HL-60/S4 treated with retinoic acid at 250 ng/mL for 4 days and 3 days (cell line): Measurements from ENCODE around the gene SLC18A2.
"Not testable (repeated sequence)": the region's sequence is repeated elsewhere in the genome, so short reads cannot be mapped to it uniquely, and the experiment has no call there.

Experiments used
- in situ Hi-C: fragments of 300-500 bp; cut with MboI; formaldehyde crosslinking; loops from 2 replicates; pipeline ENCODE4 v1.7.0; 2022; ENCODE audit warnings: low sequenced_read_pairs

SLC18A2 gene

DNA sequence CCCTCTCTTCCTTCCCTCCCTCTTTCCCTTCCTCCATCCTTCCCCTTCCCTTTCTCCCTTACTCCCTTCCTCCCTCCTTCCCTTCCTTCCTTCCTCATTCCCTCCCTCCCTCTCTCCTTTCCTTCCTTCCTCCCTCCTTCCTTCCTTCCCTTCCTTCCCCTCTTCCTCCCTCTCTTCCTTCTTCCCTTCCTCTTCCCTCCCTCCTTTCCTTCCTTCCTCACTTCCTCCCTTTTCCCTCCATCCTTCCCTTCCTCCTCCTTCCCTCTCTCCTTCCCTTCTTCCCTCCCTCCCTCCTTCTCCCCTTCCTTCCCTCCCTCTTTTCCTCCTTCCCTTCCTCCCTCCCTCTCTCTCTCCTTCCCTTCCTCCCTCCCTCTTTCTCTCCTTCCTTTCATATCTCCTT lies 12.7 kb upstream of the SLC18A2 start:
- in situ Hi-C loops = loop anchor here (10.0 kb wide), 1 partner anchor 87 kb away; no protein-coding TSS in a partner anchor

DNA sequence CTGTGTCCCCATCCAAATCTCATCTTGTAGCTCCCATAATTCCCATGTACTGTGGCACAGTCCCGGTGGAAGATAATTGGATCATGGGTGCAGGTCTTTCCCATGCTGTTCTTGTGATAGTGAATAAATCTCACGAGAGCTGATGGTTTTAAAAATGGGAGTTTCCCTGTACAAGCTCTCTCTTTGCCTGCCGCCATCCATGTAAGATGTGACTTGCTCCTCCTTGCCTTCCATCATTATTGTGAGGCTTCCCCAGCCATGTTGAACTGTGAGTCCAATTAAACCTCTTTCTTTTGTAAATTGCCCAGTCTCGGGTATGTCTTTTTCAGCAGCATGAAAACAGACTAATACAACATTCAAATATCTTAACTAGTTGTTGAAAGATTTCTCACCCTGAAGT lies 10.8 kb upstream of the SLC18A2 start:
- in situ Hi-C loops = not testable (repeated sequence)

DNA sequence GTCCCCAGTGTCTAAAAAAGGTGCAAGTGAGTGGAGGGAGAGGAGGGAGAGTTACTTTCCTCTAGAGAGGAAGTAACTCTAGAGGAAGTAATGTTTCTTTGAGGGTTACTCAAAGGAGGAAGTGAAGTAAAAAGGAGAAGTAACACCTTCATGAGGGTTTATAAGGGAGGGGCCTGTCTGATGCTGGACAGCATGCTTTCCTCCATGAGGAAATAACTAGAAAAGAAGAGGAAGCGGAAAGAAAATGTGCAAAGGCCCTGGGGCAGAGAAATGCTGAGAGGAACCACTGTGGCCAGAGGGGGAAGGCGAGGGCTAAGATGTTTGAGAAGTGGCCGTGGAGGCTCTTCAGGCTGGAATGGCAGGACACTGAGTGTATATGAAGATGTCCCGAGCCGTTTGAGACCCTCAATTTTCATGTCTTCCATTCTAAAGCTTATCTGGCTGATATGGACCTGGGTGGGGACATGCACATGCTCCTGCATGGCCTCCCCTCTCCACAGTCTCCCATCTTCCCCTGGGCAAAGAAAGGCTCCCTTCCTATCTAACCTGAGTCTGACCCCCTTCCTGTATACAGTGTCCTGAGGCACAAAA lies 3.4 kb upstream of the SLC18A2 start:
- in situ Hi-C loops = no loop called here

DNA sequence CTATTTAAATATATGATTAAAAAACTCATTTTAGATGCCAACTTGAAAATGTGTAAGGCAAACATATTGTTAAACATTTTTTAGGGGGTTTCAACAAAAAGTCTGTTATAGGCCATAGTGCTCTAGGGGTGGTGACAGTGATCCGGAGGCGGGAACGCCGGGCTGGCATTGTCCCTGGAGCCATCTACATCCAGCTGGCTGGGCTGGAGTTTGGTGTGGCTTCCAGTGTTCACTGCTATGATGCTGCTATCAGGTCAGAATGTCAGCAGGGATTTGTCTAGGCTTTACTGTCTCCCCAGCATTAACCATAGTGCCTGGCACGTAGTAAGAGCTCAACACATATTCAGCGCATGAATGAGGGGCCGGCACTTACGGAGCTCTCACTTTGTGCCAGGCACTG lies 1.9 kb upstream of the SLC18A2 start:
- in situ Hi-C loops = no loop called here

DNA sequence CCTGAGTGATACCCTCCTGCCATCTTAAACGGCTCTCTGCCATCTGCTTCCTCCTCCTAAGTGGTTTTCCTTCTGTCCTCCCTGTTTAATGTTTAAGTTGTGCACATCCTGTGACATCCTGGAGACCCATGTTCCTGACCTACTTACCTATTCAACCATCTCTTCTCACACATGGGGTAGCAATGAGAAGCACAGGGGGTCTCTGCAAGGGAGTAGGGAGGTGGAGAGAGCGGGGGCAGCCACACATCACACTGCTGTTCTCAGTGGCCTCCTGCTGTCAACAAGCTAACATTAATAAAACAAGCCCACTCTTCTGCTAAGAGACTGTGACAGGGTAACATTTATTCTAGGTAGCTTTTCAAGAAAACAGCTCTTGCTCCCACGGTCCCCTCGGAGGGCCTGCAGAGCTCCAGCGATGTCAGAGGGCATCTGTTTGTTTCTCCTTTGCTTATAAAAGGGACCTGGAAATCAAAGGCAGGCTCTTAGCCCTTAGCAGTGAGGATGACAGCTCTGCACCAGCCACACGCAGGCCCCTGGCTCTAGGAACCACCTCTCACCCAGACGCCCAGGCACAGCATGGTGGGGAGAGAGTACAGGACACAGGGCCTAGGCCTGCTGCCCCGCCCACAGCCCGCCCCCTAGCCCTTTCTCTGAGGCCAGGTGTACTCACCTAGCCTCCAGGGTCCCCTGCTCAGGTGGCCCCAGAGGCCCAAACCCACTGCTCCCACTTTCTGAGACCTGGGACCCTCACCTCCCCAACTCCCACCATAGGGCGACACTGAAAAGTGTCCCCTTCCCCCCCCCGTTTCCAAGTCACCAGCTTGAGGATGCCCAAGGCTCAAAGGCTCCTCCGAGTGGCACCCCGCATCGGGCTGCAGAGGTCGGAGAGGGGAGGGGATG lies 943 bp upstream of the SLC18A2 start:
- in situ Hi-C loops = no loop called here

DNA sequence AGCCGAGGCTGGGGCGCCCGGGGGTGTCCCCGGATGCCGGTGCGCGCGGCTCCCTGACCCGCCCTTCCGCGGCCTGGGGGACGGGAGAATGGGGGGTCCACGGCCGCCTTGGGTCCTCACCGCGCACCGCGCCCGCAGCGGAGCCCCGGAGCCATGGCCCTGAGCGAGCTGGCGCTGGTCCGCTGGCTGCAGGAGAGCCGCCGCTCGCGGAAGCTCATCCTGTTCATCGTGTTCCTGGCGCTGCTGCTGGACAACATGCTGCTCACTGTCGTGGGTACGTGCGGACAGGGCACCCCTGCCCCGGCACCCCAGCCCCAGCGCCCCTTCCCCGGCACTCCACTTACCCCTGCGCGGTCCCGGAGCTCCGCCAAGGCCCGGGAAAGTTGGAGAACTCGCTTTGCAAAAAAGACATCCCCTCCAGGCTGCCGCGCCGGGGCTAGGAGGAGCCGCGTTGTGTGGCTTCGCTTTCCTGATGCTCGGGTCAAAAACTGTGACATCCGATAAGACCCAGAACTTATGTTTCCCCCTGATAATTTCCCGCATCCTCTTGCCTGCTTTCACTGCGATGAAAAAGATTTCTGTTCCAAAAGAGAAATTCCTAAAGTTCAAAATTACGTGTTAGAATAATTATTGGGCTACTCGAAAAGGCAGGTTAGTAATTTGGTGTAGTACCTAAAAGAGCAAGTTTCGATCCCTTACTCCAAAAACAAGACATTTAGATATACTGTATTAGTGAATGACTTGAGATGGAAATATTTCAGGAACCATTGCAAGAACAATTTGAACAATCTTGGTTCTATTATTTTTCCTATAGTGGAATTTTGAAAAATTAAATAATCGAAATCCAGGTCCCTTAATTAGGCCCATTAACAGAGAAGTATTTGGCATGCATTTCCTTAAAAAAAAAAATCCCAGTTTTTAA lies 888 bp downstream of the SLC18A2 start:
- in situ Hi-C loops = no loop called here

DNA sequence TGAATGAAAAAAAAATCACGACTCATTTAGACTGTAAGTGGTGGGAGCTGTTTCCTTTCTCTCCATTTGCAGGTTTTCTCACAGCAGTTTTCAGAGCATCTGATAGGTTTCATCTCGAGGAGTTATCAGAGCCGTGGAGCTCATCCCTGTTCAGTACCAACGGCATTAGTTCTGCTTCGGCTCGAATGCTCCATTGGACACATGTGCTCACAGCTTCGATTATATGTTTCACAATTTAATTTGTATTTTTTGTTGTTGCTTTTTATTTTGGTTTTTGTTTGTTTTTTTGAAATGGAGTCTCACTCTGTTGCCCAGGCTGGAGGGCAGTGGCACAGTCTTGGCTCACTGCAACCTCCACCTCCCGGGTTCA lies 1.5 kb downstream of the SLC18A2 start:
- in situ Hi-C loops = no loop called here

DNA sequence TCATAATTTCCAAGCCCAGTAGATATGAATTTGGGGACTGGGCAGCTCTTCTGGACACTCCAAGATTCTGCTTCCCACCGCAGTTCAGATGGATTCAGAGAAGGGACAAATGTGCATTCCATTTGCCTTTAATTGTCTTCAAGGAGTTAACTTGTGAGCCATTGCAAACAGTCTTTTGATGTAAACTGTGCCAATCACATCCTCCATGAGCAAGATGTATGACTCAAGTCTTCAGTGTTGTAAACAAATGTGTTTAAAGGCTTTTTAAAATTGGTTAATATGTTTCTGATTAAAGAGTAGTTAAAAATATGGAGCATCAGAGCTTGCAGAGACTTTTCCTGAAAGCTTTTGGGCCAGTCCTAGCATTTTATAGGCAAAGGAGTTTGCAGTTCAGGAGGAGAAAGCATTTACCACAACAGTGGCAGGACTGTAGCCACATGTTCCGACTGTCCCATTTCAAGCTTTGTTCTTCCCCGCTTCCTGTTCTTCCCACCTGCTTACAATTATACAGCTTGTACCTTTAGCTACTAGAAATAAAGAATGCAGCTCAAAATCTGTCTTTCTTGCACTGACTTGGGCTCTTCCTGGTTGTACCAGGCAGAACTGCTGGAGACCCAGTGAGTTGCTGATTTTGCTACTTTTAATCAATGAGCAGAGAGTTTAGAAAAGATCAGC lies 6.2 kb downstream of the SLC18A2 start:
- in situ Hi-C loops = no loop called here

DNA sequence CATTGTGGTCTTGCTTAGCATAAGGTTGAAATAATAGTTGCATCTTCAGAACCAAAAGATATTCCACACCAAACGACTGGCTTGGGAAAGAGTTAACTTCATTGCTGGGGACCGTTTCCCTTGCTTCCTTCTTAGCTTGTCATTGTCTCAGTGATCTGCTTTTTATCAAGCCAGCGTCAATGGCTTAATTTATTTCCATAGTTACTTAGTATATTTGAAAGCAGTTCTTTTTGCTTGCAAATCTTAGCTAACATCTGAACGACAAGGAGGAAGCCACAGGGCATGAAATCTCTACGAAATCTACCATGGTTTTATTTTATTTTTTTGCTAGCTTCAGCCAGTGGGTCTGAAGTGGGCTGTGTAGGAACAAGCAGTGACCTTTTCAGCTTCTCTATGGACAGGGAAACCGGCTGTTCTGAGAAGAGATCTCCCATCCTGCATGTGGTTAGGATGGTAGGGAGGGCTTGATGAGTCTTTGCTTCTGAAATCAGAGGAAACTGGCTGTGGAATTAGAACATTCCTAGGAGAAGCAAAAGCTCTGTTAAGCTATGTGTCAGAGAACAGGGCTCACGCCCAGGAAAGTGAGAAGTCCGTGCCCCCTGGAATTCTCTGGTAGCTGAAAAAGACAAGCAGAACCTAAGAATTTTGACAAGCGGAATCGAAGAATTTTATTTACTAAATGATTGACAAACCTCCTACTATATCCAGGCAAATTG lies 8.0 kb downstream of the SLC18A2 start:
- in situ Hi-C loops = no loop called here

DNA sequence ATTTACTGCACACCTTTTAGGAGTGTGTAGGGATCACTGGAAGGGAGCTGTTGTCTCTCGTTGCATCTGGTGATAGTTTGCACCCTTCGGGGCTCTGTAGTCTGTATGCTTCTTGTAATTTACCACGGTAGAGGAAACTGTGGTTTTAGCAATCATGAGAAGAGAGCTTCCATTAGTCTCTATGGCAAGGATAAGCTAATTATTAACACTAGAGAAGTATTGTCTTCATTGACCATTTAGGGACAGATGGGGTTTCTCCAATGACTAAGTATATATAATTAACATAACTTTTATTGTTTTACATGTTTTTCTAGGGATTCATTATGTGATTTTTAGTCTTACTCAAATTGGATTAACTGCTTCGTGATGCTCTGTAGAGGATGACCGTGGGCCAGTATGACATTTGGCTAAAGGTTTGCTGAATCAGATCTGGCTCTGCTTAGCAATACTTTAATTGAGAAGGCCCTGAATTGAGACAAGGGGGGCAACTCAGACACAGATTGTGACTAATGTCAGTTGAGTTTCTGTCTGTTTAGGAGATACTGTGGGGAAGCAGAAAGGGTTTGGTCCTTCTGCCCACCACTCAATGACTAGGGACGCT lies 8.7 kb downstream of the SLC18A2 start:
- in situ Hi-C loops = no loop called here

DNA sequence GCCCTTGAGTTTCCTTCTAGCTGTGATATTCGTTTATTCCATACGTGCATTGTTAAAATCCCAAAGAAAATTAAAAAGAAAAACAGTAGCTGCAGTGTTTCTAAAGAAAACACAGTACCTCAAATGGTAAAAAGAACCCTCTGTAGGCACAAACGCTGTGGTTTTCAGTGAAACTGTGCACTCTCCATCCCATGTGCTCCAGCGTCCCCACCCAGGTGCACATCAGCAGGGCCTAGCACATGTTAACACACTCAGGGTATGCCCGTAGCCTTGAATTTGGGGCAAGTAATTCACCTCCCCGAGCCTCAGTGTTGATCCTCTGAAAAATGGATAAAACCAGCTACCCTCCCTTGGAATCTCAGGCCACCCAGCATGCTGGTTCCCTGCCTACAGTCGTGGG lies 9.5 kb downstream of the SLC18A2 start:
- in situ Hi-C loops = no loop called here

DNA sequence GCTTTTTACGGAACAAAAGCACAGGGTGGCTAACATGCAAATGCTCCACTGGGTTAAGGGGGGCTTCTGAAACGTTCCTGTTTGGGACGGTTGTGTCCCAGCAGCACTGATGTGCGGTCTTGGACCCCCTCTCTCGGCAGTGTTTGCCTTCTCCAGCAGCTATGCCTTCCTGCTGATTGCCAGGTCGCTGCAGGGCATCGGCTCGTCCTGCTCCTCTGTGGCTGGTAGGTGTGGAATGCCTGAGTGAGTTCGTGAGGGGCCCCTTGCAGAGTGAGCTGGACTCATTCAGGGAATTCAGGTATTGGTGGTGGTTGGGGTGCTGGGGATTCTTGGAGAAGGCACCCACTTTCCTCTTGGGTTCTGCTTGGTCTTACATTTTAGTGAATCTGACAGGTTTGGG lies 13.0 kb downstream of the SLC18A2 start:
- in situ Hi-C loops = no loop called here

DNA sequence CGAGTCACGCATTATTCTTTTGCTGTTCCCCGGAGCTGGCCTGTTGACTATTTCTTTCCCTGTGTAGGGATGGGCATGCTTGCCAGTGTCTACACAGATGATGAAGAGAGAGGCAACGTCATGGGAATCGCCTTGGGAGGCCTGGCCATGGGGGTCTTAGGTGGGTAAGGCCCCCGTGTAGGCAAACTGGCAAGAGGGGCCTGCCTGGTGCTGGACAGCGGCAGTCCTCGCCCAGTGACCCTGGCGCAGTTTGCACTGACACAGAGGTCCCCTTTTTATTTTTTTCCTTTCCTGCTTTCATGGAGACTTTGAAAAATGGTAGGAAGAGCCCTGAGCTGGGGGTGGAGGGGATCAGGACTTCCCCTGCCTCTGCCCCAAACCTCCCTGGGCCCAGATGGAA lies 13.4 kb downstream of the SLC18A2 start:
- in situ Hi-C loops = no loop called here

DNA sequence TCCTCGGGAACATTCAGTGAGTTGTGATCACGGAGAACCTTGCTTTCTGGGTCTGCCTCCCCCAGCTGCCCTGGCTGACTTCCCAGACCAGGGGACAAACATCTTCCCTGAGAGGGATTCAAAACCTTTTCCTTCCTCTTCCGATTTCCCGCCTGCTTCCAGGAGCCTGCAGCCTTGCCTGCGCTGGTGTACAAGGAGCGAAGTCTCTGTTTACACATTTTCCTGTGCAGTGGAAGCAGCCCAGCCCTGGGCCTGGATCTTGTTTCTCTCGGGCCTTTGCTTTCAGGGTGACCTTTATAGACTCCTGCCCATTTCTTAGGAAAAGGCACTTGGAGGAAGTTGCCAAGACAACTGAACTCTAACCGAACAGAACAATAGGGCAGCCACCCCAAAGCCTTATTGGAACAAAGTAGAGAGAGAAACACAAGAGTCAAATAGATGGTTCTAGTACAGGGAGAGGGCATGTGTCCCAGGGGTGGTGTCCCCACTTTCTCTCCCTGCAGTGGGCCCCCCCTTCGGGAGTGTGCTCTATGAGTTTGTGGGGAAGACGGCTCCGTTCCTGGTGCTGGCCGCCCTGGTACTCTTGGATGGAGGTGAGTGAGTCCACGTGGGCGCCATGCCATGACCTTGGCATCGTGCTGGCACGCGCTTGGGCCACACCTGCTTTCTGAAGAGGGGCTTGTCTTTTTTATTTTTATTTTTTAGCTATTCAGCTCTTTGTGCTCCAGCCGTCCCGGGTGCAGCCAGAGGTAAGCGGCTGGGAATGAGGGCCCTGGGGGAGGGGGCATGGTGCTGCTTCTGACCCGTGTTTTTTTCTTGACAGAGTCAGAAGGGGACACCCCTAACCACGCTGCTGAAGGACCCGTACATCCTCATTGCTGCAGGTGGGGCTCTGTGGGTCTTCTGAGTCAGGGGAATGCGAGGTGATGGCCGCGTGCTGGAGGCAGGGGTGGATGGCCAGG lies 14.1 kb downstream of the SLC18A2 start:
- in situ Hi-C loops = no loop called here

DNA sequence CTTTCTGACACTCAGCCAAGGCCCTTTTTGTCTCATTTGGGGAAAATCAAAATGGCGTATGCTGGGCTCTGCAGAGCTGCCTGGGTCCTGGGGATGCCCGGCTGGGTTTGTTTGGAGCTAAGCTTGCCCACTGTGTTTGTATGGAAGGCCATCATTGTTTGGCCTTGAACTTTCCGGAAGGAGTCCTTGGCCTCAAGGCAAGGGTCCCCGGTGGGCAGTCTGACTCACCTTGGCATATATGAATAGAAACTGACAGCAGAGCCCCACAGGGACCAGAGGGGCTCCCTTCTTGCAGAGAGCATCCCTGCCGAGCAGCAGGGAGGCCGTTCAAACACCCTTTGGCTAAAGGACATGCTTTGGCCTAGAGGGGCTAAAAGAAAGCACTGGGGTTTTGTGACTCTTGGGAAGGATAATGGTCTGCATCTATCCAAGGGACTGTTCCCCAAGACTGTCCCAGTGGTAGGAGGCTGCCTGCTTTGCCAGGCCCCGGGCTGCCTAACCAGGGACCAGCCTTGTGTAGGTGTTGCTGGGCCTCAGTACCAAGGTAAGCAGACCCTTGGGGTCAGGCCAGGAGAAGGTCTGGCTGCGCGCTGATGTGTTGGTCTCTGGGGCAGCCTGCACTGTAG lies 15.0 kb downstream of the SLC18A2 start:
- in situ Hi-C loops = no loop called here

DNA sequence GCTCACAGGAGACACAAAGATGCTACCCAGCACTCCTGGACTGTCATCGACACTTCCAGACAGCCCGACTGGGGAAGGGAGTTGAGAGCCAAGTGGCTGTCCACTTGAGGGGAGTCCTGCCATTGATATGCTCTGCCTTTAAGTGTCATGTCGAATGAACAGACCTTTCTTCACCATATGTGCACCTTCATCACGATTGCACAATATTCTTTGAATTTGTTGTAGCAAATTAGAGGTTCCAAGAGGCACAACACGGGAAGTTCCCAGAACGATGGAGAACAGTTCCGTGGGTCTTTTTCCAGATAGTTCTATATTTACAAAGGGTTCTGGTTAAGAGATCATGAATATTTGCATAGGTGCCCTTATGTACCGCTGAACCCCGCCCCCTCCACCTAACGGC lies 16.0 kb downstream of the SLC18A2 start:
- in situ Hi-C loops = no loop called here

DNA sequence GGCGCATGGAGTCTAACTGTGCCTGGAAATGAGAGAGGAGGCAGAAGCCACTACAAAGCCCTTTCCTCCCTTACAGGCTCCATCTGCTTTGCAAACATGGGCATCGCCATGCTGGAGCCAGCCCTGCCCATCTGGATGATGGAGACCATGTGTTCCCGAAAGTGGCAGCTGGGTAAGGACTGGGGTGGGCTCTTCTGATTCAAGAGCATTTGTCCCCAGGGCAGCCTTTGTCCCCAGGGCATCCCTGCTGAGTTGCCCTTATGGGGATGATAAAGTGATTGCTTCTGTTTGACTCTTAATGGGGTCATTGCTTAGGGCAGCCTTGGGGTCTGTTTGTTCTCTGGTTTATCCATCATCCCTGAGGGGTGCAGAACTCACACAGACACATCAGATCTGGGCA lies 16.8 kb downstream of the SLC18A2 start:
- in situ Hi-C loops = no loop called here

DNA sequence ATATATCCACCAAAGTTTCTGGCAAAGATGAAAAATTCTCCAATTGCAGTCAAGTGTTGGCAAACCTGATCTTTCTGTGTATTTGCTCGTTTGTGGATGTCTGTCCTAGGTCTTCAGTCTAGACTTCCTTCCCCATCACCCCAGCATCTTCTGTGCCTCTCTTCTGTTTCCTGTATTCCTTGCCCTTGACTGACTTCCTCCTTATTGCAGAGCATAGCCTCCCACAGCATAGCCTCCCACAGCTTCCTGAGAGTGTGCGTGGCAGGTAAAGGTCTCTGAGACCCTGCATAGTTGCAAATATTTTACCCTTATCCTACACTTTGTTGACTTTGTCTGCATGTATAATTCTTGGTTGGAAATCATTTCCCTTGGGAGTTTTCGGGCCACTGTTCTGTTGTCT lies 18.4 kb downstream of the SLC18A2 start:
- in situ Hi-C loops = no loop called here
